ENCODE results near the gene TPPP. TPM values are rescaled to one million over a fixed set of nuclear protein-coding genes. Genes with fewer than 3 reads are reported as not detected.
A peak's percentile ranks its signal among the peaks of the same experiment; 100 is the strongest.

TPPP gene
- polyA plus RNA-seq, 12 donors: 3.6 to 12.3 (median 7.8) TPM; not detected in 1

- DNase-seq: no peak
Measured at GRCh38 chr5:651296-652022, 41.7 kb downstream of the TPPP start.

GRCh38 chr5:647727-648126 is 45.4 kb downstream of the TPPP start:
- DNase-seq: no peak

GRCh38 chr5:647311-647710 is 45.8 kb downstream of the TPPP start:
- DNase-seq: no peak

GRCh38 chr5:646396-647201 is 46.6 kb downstream of the TPPP start:
- DNase-seq: no peak

- DNase-seq: no peak
Measured at GRCh38 chr5:645421-645820, 47.7 kb downstream of the TPPP start.

- DNase-seq: no peak
Measured at GRCh38 chr5:644971-645370, 48.2 kb downstream of the TPPP start.

- no peak for DNase-seq
Measured at GRCh38 chr5:644509-644908, 48.6 kb downstream of the TPPP start.

GRCh38 chr5:643811-644271 is 49.3 kb downstream of the TPPP start:
- DNase-seq: peak; percentile 37

GRCh38 chr5:643351-643801 is 49.8 kb downstream of the TPPP start:
- no peak for DNase-seq

- DNase-seq: no peak
Measured at GRCh38 chr5:642481-642880, 50.7 kb downstream of the TPPP start.

GRCh38 chr5:641331-641765 is 51.8 kb downstream of the TPPP start:
- DNase-seq: no peak

- no peak for DNase-seq
Measured at GRCh38 chr5:640461-641330, 52.5 kb downstream of the TPPP start.

GRCh38 chr5:639584-640213 is 53.5 kb downstream of the TPPP start:
- no peak for DNase-seq

GRCh38 chr5:639253-639530 is 54.0 kb downstream of the TPPP start:
- DNase-seq: no peak

- DNase-seq: no peak
Measured at GRCh38 chr5:638501-639252, 54.5 kb downstream of the TPPP start.

GRCh38 chr5:637581-638450 is 55.3 kb downstream of the TPPP start:
- DNase-seq: no peak

- DNase-seq: no peak
Measured at GRCh38 chr5:636951-637350, 56.2 kb downstream of the TPPP start.

- no peak for DNase-seq
Measured at GRCh38 chr5:635306-636055, 57.7 kb downstream of the TPPP start.

GRCh38 chr5:634191-634590 is 59.0 kb downstream of the TPPP start:
- DNase-seq: no peak

All from muscle of arm (tissue), 12 donors.